Liver (tissue), 3 donors: ENCODE results near the gene ARHGEF7.

Source experiments
- TAF1 ChIP-seq: conservative IDR thresholded peaks from 2 replicates; pipeline ENCODE4 v1.6.1; 2016; ENCODE audit warnings: antibody characterized with exemption, mild to moderate bottlenecking
- TF ChIP-seq, protein P1 (sequence below): fragments of 150-350 bp; IDR thresholded peaks from 2 replicates; pipeline ENCODE4 v1.5.1; 2017; ENCODE audit warnings: improper control_type of control experiment, low read depth, low read length; ENCODE audit not compliant: missing input control
- TF ChIP-seq, protein P2 (sequence below): IDR thresholded peaks from 2 replicates; pipeline ENCODE4 v1.6.1; 2016; ENCODE audit warnings: antibody characterized with exemption
- donor health status: healthy.
- donor health status: healthy.

DNA sequence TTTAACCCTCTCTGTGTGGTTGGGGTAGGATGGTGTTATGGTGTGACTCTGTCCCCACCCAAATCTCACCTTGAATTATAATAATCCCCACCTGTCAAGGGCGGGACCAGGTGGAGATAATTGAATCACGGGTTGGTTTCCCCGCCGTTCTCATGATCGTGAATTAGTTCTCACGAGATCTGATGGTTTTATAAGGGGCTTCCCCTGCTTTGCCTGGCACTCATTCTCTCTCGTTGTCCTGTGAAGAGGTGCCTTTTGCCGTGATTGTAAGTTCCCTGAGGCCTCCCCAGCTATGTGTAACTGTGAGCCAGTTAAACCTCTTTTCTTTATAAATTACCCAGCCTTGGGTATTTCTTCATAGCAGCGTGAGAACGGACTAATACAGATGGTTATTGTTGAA, 68.8 kb downstream of the ARHGEF7 start:
- TF ChIP-seq, protein P1, sequence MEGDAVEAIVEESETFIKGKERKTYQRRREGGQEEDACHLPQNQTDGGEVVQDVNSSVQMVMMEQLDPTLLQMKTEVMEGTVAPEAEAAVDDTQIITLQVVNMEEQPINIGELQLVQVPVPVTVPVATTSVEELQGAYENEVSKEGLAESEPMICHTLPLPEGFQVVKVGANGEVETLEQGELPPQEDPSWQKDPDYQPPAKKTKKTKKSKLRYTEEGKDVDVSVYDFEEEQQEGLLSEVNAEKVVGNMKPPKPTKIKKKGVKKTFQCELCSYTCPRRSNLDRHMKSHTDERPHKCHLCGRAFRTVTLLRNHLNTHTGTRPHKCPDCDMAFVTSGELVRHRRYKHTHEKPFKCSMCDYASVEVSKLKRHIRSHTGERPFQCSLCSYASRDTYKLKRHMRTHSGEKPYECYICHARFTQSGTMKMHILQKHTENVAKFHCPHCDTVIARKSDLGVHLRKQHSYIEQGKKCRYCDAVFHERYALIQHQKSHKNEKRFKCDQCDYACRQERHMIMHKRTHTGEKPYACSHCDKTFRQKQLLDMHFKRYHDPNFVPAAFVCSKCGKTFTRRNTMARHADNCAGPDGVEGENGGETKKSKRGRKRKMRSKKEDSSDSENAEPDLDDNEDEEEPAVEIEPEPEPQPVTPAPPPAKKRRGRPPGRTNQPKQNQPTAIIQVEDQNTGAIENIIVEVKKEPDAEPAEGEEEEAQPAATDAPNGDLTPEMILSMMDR, result no peak
- TF ChIP-seq, protein P2, sequence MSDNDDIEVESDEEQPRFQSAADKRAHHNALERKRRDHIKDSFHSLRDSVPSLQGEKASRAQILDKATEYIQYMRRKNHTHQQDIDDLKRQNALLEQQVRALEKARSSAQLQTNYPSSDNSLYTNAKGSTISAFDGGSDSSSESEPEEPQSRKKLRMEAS, result no peak
- TF ChIP-seq TAF1, result no peak
